ENCODE results near the gene PLET1.

DNA sequence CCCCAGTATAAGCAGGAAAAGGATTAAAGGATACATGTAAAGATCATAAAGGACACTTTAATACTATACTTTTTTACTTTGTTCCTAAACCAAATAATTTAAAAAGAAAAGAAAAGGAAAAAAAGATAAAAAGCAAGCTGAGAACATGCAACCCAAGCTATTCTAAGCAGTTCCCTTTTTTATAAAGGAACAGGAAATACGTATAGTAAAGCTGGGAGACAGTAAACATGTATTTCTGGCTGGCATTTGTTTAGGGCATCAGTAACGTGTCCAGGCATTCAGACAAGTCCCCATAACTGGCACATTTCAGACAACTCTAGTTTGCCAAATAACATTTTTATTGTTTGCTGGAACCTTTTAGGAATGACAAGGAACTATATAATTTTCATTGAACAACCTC is 60.4 kb downstream of the PLET1 start:
- TF ChIP-seq, protein P1, sequence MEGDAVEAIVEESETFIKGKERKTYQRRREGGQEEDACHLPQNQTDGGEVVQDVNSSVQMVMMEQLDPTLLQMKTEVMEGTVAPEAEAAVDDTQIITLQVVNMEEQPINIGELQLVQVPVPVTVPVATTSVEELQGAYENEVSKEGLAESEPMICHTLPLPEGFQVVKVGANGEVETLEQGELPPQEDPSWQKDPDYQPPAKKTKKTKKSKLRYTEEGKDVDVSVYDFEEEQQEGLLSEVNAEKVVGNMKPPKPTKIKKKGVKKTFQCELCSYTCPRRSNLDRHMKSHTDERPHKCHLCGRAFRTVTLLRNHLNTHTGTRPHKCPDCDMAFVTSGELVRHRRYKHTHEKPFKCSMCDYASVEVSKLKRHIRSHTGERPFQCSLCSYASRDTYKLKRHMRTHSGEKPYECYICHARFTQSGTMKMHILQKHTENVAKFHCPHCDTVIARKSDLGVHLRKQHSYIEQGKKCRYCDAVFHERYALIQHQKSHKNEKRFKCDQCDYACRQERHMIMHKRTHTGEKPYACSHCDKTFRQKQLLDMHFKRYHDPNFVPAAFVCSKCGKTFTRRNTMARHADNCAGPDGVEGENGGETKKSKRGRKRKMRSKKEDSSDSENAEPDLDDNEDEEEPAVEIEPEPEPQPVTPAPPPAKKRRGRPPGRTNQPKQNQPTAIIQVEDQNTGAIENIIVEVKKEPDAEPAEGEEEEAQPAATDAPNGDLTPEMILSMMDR (conservative IDR thresholded peaks at IDR 0.05; ENCODE audit: low read depth, low read length), result no peak
- TF ChIP-seq CEBPB (IDR thresholded peaks at IDR 0.05; ENCODE audit: low read depth, low read length) (no peak), NFE2L2 (IDR thresholded peaks at IDR 0.05; ENCODE audit: low read depth, low read length) (no peak), RCOR1 (IDR thresholded peaks at IDR 0.05; ENCODE audit: insufficient replicate concordance, low read length) (no peak), MAFK (IDR thresholded peaks at IDR 0.05; ENCODE audit: low read depth, low read length) (no peak), POLR2A (IDR thresholded peaks at IDR 0.05; ENCODE audit: low read depth, low read length) (no peak), RAD21 (IDR thresholded peaks at IDR 0.05; ENCODE audit: low read length) (no peak), CHD1 (IDR thresholded peaks at IDR 0.05; ENCODE audit: low read depth, low read length) (no peak)
- TF ChIP-seq, protein P2, sequence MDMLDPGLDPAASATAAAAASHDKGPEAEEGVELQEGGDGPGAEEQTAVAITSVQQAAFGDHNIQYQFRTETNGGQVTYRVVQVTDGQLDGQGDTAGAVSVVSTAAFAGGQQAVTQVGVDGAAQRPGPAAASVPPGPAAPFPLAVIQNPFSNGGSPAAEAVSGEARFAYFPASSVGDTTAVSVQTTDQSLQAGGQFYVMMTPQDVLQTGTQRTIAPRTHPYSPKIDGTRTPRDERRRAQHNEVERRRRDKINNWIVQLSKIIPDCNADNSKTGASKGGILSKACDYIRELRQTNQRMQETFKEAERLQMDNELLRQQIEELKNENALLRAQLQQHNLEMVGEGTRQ (IDR thresholded peaks at IDR 0.05; ENCODE audit: low read depth, low read length), result no peak
